ENCODE measurements around the gene DRD1.
"Not testable (repeated sequence)": the region's sequence is repeated elsewhere in the genome, so short reads cannot be mapped to it uniquely, and the experiment has no call there.

Gene DRD1

GRCh38 chr5:175467983-175468690, 24.2 kb upstream of the DRD1 start:
- FAIRE-seq, result no peak

GRCh38 chr5:175466700-175467318, 22.8 kb upstream of the DRD1 start:
- no peak for FAIRE-seq

- no peak for FAIRE-seq
Observed at GRCh38 chr5:175465282-175465681, 21.3 kb upstream of the DRD1 start.

- FAIRE-seq, result no peak
Observed at GRCh38 chr5:175464942-175465233, 20.9 kb upstream of the DRD1 start.

- no peak for FAIRE-seq
Observed at GRCh38 chr5:175464074-175464941, 20.3 kb upstream of the DRD1 start.

- FAIRE-seq, result no peak
Observed at GRCh38 chr5:175463641-175464040, 19.7 kb upstream of the DRD1 start.

- no peak for FAIRE-seq
Observed at GRCh38 chr5:175461370-175461769, 17.4 kb upstream of the DRD1 start.

- FAIRE-seq, result no peak
Observed at GRCh38 chr5:175460552-175460951, 16.6 kb upstream of the DRD1 start.

- FAIRE-seq, result no peak
Observed at GRCh38 chr5:175460126-175460525, 16.1 kb upstream of the DRD1 start.

- FAIRE-seq, result no peak
Observed at GRCh38 chr5:175457466-175457865, 13.5 kb upstream of the DRD1 start.

GRCh38 chr5:175456105-175456742, 12.2 kb upstream of the DRD1 start:
- no peak for FAIRE-seq

- not testable (repeated sequence) for FAIRE-seq
Observed at GRCh38 chr5:175454338-175454737, 10.4 kb upstream of the DRD1 start.

- FAIRE-seq, result no peak
Observed at GRCh38 chr5:175452166-175452565, 8.2 kb upstream of the DRD1 start.

GRCh38 chr5:175448276-175448675, 4.3 kb upstream of the DRD1 start:
- FAIRE-seq, result no peak

GRCh38 chr5:175447571-175447970, 3.6 kb upstream of the DRD1 start:
- no peak for FAIRE-seq

GRCh38 chr5:175446378-175446777, 2.4 kb upstream of the DRD1 start:
- FAIRE-seq, result not testable (repeated sequence)

GRCh38 chr5:175444905-175445456, 999 bp upstream of the DRD1 start:
- FAIRE-seq, result no peak

- FAIRE-seq, result no peak
Observed at GRCh38 chr5:175443514-175444059, 395 bp downstream of the DRD1 start.

GRCh38 chr5:175438234-175438857, 5.6 kb downstream of the DRD1 start:
- no peak for FAIRE-seq

GRCh38 chr5:175436359-175436758, 7.6 kb downstream of the DRD1 start:
- FAIRE-seq, result no peak

GRCh38 chr5:175434800-175435199, 9.2 kb downstream of the DRD1 start:
- no peak for FAIRE-seq

- no peak for FAIRE-seq
Observed at GRCh38 chr5:175427762-175428161, 16.2 kb downstream of the DRD1 start.

Data from colon (tissue), 2 donors.